GM08714 (cell line): ENCODE results near the gene DSC2.
"Not testable (repeated sequence)": the region's sequence is repeated elsewhere in the genome, so short reads cannot be mapped to it uniquely, and the experiment has no call there.

ENCODE experiments used
- H3K4me3 ChIP-seq: fragments of 200-500 bp; sonication (Bioruptor generic); 2 replicates; pipeline ENCODE4 v1.5.1; 2014; ENCODE audit warnings: mild to moderate bottlenecking, low read length, inconsistent platforms
- ZNF274 ChIP-seq: IDR thresholded peaks from 2 replicates; pipeline ENCODE4 v1.6.1; 2012; ENCODE audit warnings: mild to moderate bottlenecking, low read depth, low read length

DSC2 gene

GRCh38 chr18:31042084-31042405 lies 60.2 kb downstream of the DSC2 start:
- TF ChIP-seq ZNF274: no peak
- peak overlapping the region; percentile 30; the same call in 1 of the 2 replicates for H3K4me3 ChIP-seq

- no peak for TF ChIP-seq ZNF274
- H3K4me3 ChIP-seq: peak overlapping the region; percentile 30
These were observed 60.7 kb downstream of the DSC2 start for GRCh38 chr18:31041271-31042083.

GRCh38 chr18:31040686-31041270 lies 61.4 kb downstream of the DSC2 start:
- H3K4me3 ChIP-seq: peak overlapping the region; percentile 23
- no peak for TF ChIP-seq ZNF274

- no peak for TF ChIP-seq ZNF274
- H3K4me3 ChIP-seq: no peak overlapping the region
These were observed 62.8 kb downstream of the DSC2 start for GRCh38 chr18:31039426-31039825.

- not testable (repeated sequence) for H3K4me3 ChIP-seq
These were observed 64.5 kb downstream of the DSC2 start for GRCh38 chr18:31037686-31038085.

DNA sequence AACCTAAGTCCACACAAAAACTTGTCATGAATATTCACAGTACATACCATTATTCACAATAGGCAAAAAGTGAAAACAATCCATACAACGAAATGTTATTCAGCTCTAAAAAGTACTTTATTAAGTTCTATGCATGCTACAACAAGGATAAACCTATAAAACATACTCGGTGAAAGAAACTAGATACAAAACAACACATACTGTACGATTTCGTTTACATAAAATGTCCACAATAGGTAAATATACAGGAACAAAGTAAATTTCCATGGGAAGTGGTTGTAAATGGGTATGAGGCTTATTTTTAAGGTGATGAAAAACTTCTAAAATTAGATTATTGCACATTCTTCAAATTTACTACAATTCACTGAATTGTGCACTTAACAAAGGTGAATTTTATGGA lies 67.7 kb downstream of the DSC2 start:
- H3K4me3 ChIP-seq: no peak overlapping the region
- TF ChIP-seq ZNF274: no peak

DNA sequence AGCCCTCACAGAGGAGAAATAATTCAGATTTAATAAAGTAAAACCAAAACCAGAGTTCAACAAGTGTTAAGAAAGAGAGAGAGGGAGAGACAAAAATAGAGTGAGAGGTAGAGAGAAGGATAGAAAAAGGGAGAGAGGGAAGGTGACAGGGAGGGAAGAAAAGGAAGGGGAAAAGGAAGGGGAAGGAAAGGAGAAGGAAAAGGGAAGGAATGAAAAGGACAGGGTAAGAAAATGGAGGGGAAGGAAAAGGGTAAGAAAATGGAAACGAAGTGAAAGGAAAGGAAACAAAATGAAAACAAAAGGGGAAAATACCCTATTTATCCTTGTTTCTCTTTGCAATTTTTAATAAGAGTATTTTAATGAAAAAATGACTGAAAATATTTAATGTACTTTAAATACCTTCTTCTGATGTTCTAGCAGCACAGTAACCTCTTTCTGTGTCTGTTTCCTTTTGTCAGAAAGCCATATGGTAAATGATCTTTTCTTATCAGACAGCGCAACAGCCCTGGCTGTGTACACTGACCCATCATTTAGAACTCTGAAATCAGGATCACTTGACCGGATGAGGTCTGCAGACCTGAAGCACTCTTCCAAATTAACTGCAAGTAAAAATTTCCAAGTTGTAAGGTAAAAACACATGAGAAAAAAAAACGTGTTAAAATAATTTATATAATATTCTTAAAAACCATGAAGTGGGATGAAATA lies 71.5 kb downstream of the DSC2 start:
- no peak for TF ChIP-seq ZNF274
- no peak overlapping the region for H3K4me3 ChIP-seq

GRCh38 chr18:31015715-31016434 lies 86.3 kb downstream of the DSC2 start:
- no peak overlapping the region for H3K4me3 ChIP-seq
- TF ChIP-seq ZNF274: no peak

DNA sequence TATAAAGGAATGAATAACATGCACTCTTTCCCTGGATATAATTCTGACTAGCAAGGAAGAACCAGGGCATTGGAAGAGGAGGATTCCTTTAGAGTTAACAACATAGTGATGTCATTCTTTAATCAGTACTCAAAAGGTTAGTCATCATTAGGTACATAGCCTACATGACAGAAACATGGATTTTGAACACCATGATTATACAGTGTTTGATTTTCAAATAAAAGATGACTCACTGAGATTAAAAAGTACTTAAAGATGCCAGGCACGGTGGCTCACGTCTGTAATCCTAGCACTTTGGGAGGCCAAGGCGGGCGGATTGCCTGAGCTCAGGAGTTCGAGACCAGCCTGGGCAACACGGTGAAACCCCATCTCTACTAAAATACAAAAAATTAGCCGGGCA lies 90.8 kb downstream of the DSC2 start:
- H3K4me3 ChIP-seq: not testable (repeated sequence)

- no peak overlapping the region for H3K4me3 ChIP-seq
- no peak for TF ChIP-seq ZNF274
These were observed 91.6 kb downstream of the DSC2 start for GRCh38 chr18:31010601-31011000.
